OCI-LY1 (cell line): ENCODE data around the gene ZNF654.

ENCODE experiments used
- CTCF ChIP-seq: fragments of 200-600 bp; sonication (generic), shearing (Covaris generic); IDR thresholded peaks from 2 replicates; pipeline ENCODE4 v1.5.1; 2017; ENCODE audit warnings: mild to moderate bottlenecking, antibody characterized with exemption, low read length, moderate library complexity, mixed read lengths
- EZH2 ChIP-seq: fragments of 200-600 bp; sonication (generic), shearing (Covaris generic); IDR thresholded peaks from 2 replicates; pipeline ENCODE4 v1.8.0; 2017; ENCODE audit warnings: borderline replicate concordance, mixed run types, mild to moderate bottlenecking, antibody characterized with exemption, low read length, moderate library complexity, mixed read lengths

- TF ChIP-seq CTCF (no peak), EZH2 (no peak)
These were observed 25.0 kb downstream of the ZNF654 start for GRCh38 chr3:88084097-88084501.
